ENCODE results near the gene TPPP2. TPM values are rescaled to one million over a fixed set of nuclear protein-coding genes. Genes with fewer than 3 reads are reported as not detected.
A peak's percentile ranks its signal among the peaks of the same experiment; 100 is the strongest.

TPPP2 gene
- total RNA-seq, 1 experiment from 2014 or later: not detected

DNA sequence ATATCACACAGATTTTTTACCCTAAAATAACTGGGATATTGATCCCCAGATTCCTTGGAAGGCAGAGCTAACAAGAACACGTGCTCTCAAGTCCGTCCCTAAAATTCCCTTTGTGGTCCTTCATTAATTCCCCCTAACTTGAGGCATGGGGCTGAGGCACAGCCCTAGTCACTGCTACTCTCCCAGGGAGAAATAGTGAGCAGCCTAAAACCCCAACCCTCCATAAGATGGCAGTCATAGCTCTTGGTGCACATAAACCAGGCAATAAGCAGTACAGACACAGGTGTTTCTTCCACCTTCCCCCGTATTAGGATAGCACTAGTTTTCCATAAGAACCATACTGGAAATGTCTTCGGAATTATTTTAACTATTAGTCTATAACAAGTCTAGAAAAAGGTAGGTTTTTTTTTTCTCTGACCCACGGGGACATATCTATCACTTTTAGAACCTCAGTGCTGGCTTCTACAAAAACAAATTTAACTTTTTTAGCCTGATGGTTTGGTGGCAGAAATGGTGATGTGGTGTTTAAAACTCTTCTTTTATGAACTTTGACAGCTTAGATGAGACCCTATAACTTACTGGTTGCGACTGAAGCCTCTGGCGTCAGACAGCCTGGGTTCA lies 37.0 kb downstream of the TPPP2 start:
- H3K9me3 ChIP-seq (ENCODE audit: low read depth, low read length, poor library complexity, severe bottlenecking): no peaks in the 10 kb centered on the region
- DNase-seq (ENCODE audit: low spot score): peak; percentile 34
- no peak overlapping the region for H3K27ac ChIP-seq (ENCODE audit: low read depth, low read length, poor library complexity, severe bottlenecking)
- H3K27me3 ChIP-seq (replicated peaks; ENCODE audit: insufficient read depth, low read depth, low read length, poor library complexity): no peaks in the 10 kb centered on the region
- TF ChIP-seq, protein P1, sequence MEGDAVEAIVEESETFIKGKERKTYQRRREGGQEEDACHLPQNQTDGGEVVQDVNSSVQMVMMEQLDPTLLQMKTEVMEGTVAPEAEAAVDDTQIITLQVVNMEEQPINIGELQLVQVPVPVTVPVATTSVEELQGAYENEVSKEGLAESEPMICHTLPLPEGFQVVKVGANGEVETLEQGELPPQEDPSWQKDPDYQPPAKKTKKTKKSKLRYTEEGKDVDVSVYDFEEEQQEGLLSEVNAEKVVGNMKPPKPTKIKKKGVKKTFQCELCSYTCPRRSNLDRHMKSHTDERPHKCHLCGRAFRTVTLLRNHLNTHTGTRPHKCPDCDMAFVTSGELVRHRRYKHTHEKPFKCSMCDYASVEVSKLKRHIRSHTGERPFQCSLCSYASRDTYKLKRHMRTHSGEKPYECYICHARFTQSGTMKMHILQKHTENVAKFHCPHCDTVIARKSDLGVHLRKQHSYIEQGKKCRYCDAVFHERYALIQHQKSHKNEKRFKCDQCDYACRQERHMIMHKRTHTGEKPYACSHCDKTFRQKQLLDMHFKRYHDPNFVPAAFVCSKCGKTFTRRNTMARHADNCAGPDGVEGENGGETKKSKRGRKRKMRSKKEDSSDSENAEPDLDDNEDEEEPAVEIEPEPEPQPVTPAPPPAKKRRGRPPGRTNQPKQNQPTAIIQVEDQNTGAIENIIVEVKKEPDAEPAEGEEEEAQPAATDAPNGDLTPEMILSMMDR (conservative IDR thresholded peaks at IDR 0.05; ENCODE audit: low read depth, low read length): peak; percentile 44; the same call in 1 of the 2 replicates
- TF ChIP-seq EZH2 (IDR thresholded peaks at IDR 0.05; ENCODE audit: borderline replicate concordance, low read depth, low read length, poor library complexity, severe bottlenecking): no peak
- peaks cover 25% of the 10 kb centered on the region for H3K4me1 ChIP-seq (ENCODE audit: insufficient read depth, low read length, poor library complexity, severe bottlenecking)
- intact Hi-C loops (cut with micrococcal nuclease; ENCODE audit: unreplicated experiment): no loop called here
- ChIA-PET CTCF (interaction anchor here (0.7 to 3.6 kb wide), 6 partner anchors 23 to 247 kb away, joined by 3 to 24 read pairs (median 6); no protein-coding TSS in a partner anchor), POLR2A (ENCODE audit: low non-redundant PET) (no interaction called here)
- H3K4me3 ChIP-seq (ENCODE audit: low read depth, low read length, poor library complexity, severe bottlenecking): no peak overlapping the region
- H3K36me3 ChIP-seq (ENCODE audit: insufficient read depth, low read length, poor library complexity, severe bottlenecking): no peaks in the 10 kb centered on the region
- no TSS peak for BruUV-seq (replicated peaks)

DNA sequence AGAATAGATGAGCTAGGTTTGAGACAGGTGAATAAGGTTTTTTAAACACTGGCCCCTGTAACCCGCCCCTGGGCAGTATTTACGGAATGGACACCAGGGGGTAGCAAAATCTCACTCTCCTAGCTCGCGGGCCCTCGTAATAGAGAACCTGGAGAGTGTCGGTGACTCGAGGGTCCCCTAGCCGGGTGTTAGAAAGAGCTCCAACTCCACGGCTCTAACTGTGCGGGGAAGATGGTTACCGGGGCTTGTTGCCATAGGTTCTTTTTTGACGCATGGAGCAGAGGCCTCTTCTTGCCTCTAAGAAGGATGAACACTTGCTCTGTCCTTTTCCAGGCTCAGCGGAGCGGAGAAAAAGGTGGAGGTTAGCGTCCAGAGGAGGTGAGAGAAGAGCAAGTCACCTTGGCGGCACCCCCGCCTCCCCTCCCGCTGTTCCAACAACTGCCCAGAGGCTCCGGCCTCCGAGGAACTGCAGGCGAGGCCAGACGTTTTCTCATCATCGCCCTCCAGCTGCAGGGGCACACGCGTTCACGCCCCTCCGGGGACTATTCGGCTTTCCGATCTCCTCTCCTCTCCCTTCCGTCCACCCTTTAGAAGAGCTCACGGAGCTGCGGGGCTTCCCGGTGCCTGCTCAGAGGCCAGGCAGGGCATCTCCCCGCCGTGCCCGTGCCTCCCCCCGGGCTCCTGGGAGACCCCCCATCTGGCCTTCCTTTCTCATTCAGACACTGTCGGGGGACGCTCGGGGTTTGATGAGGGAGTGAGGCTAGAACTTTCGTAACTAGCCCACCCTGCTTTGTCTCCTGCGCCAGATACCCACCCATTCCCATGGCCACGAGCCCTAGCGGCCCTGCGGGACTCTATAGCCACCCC lies 38.7 kb downstream of the TPPP2 start:
- H3K27me3 ChIP-seq (replicated peaks; ENCODE audit: insufficient read depth, low read depth, low read length, poor library complexity): no peaks in the 10 kb centered on the region
- H3K4me1 ChIP-seq (ENCODE audit: insufficient read depth, low read length, poor library complexity, severe bottlenecking): peaks cover 27% of the 10 kb centered on the region
- DNase-seq (ENCODE audit: low spot score): peak; percentile 81
- POLR2A ChIA-PET (ENCODE audit: low non-redundant PET): interaction anchor here (0.6 kb wide), 1 partner anchor 25 kb away, joined by 3 read pairs; no protein-coding TSS in a partner anchor
- H3K9me3 ChIP-seq (ENCODE audit: low read depth, low read length, poor library complexity, severe bottlenecking): no peaks in the 10 kb centered on the region
- CTCF ChIA-PET: interaction anchor here (0.5 to 3.6 kb wide), 13 partner anchors 15 to 379 kb away, joined by 3 to 24 read pairs (median 6); partner anchors contain the start of genes TMEM253 and ZNF219
- peak overlapping the region; percentile 98 for H3K4me3 ChIP-seq (ENCODE audit: low read depth, low read length, poor library complexity, severe bottlenecking)
- H3K27ac ChIP-seq (ENCODE audit: low read depth, low read length, poor library complexity, severe bottlenecking): peak overlapping the region; percentile 90
- intact Hi-C loops (cut with micrococcal nuclease; ENCODE audit: unreplicated experiment): loop anchor here (1.0 kb wide), 1 partner anchor 24 kb away; no protein-coding TSS in a partner anchor
- BruUV-seq (replicated peaks): no TSS peak
- peaks cover 10% of the 10 kb centered on the region for H3K36me3 ChIP-seq (ENCODE audit: insufficient read depth, low read length, poor library complexity, severe bottlenecking)
- TF ChIP-seq EZH2 (IDR thresholded peaks at IDR 0.05; ENCODE audit: borderline replicate concordance, low read depth, low read length, poor library complexity, severe bottlenecking): no peak
- TF ChIP-seq, protein P1 (conservative IDR thresholded peaks at IDR 0.05; ENCODE audit: low read depth, low read length): peak; percentile 67

DNA sequence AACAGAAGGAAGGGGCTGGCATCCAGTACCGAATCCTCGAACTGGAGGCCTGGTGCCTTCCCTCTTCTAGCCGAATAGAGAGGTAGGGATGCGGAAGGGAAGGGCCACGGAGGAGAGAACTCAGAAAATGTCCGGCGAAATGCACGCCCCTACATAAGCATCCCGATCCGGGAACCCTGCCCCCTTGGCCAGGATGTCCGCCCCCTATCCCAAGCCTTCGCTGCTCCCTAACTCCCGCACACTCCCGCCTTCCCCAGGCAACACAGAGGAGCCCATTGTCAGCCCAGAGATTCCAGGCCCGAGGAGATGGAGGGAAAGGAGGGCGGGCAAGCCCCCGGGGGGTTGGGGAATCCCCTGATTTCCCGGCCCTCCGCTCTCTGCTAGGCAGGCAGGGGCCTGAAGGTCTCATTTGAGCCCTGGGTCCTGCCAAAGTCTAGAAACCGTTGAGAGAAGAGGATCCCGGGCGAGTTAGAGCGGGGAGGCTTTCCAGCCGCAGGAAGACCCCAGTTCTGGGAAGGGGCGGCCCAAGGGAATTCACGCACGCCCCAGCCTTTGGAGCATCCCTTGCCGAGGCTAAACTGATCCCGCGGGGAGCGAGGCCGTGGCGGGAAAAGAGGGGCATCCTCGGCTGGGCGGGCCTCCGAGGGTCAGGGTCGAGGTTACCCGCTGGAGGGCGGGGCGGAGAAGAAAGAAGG lies 39.5 kb downstream of the TPPP2 start:
- BruUV-seq (replicated peaks): TSS peak; percentile 31
- Histone ChIP-seq H3K36me3 (ENCODE audit: insufficient read depth, low read length, poor library complexity, severe bottlenecking) (peaks cover 15% of the 10 kb centered on the region), H3K27me3 (replicated peaks; ENCODE audit: insufficient read depth, low read depth, low read length, poor library complexity) (no peaks in the 10 kb centered on the region), H3K4me1 (ENCODE audit: insufficient read depth, low read length, poor library complexity, severe bottlenecking) (peaks cover 27% of the 10 kb centered on the region), H3K4me3 (ENCODE audit: low read depth, low read length, poor library complexity, severe bottlenecking) (peak overlapping the region; percentile 98), H3K9me3 (ENCODE audit: low read depth, low read length, poor library complexity, severe bottlenecking) (no peaks in the 10 kb centered on the region), H3K27ac (ENCODE audit: low read depth, low read length, poor library complexity, severe bottlenecking) (peak overlapping the region; percentile 90)
- ChIA-PET CTCF (interaction anchor here (0.6 to 3.6 kb wide), 8 partner anchors 20 to 378 kb away, joined by 3 to 24 read pairs (median 7); partner anchors contain the start of genes TMEM253 and ZNF219), POLR2A (ENCODE audit: low non-redundant PET) (no interaction called here)
- TF ChIP-seq EZH2 (IDR thresholded peaks at IDR 0.05; ENCODE audit: borderline replicate concordance, low read depth, low read length, poor library complexity, severe bottlenecking): no peak
- TF ChIP-seq, protein P1 (conservative IDR thresholded peaks at IDR 0.05; ENCODE audit: low read depth, low read length): no peak
- peak; percentile 55 for DNase-seq (ENCODE audit: low spot score)
- intact Hi-C loops (cut with micrococcal nuclease; ENCODE audit: unreplicated experiment): no loop called here
